H9 (cell line): Measurements from ENCODE around the gene METTL16. TPM values are rescaled to one million over a fixed set of nuclear protein-coding genes. Genes with fewer than 3 reads are reported as not detected.

ENCODE experiments used
- DNase-seq: peaks from one replicate; pipeline ENCODE4 v3.0.0-alpha.2; 2017
- H2AFZ ChIP-seq: one replicate; pipeline ENCODE4 v1.6.1; 2013; ENCODE audit warnings: mild to moderate bottlenecking, low read length, control low read depth, moderate library complexity
- H2AK5ac ChIP-seq: 2 replicates; pipeline ENCODE4 v1.6.1; 2013; ENCODE audit warnings: low read length, control low read depth, mixed read lengths; ENCODE audit not compliant: insufficient read length
- H2BK120ac ChIP-seq: one replicate; pipeline ENCODE4 v1.6.1; 2013; ENCODE audit warnings: low read depth, mild to moderate bottlenecking, low read length, control low read depth, inconsistent platforms; ENCODE audit not compliant: poor library complexity, severe bottlenecking
- H2BK12ac ChIP-seq: 2 replicates; pipeline ENCODE4 v1.6.1; 2013; ENCODE audit warnings: low read length, control low read depth, mixed read lengths, low read depth; ENCODE audit not compliant: insufficient read length
- H2BK15ac ChIP-seq: 2 replicates; pipeline ENCODE4 v1.6.1; 2013; ENCODE audit warnings: low read depth, low read length, control low read depth
- H2BK20ac ChIP-seq: one replicate; pipeline ENCODE4 v1.6.1; 2013; ENCODE audit warnings: low read depth, mild to moderate bottlenecking, low read length, control low read depth, inconsistent platforms; ENCODE audit not compliant: poor library complexity, severe bottlenecking
- H2BK5ac ChIP-seq: 2 replicates; pipeline ENCODE4 v1.6.1; 2013; ENCODE audit warnings: low read length, control low read depth, mixed read lengths; ENCODE audit not compliant: insufficient read length
- H3K14ac ChIP-seq: 2 replicates; pipeline ENCODE4 v1.6.1; 2013; ENCODE audit warnings: low read length, control low read depth; ENCODE audit not compliant: insufficient read depth
- H3K18ac ChIP-seq: 2 replicates; pipeline ENCODE4 v1.6.1; 2013; ENCODE audit warnings: low read depth, mild to moderate bottlenecking, mixed read lengths, low read length, control low read depth; ENCODE audit not compliant: insufficient read length
- H3K23ac ChIP-seq: 2 replicates; pipeline ENCODE4 v1.6.1; 2013; ENCODE audit warnings: low read length, control low read depth, mixed read lengths, low read depth; ENCODE audit not compliant: insufficient read length
- H3K23me2 ChIP-seq: 2 replicates; pipeline ENCODE4 v1.6.1; 2013; ENCODE audit warnings: low read depth, mild to moderate bottlenecking, mixed read lengths, low read length, control low read depth; ENCODE audit not compliant: insufficient read length, poor library complexity, severe bottlenecking
- H3K27ac ChIP-seq: 2 replicates; pipeline ENCODE4 v1.5.1; 2013; ENCODE audit warnings: low read length, control low read depth, mixed read lengths, low read depth; ENCODE audit not compliant: insufficient read length
- H3K27me3 ChIP-seq: 2 replicates; pipeline ENCODE4 v1.6.1; 2013; ENCODE audit warnings: low read length, control low read depth, inconsistent platforms; ENCODE audit not compliant: insufficient read depth
- H3K4ac ChIP-seq: 2 replicates; pipeline ENCODE4 v1.6.1; 2013; ENCODE audit warnings: low read depth, mild to moderate bottlenecking, control low read depth, inconsistent platforms, low read length, moderate library complexity
- H3K4me1 ChIP-seq: 2 replicates; pipeline ENCODE4 v1.6.1; 2013; ENCODE audit warnings: low read length, control low read depth, inconsistent platforms; ENCODE audit not compliant: insufficient read depth
- H3K4me2 ChIP-seq: 2 replicates; pipeline ENCODE4 v1.6.1; 2013; ENCODE audit warnings: low read length, control low read depth, mixed read lengths; ENCODE audit not compliant: insufficient read length, insufficient read depth
- H3K56ac ChIP-seq: 2 replicates; pipeline ENCODE4 v1.6.1; 2013; ENCODE audit warnings: low read depth, mild to moderate bottlenecking, mixed read lengths, low read length, control low read depth; ENCODE audit not compliant: insufficient read length
- H3K79me1 ChIP-seq: 2 replicates; pipeline ENCODE4 v1.6.1; 2013; ENCODE audit warnings: low read depth, mild to moderate bottlenecking, moderate library complexity, low read length, control low read depth, inconsistent platforms; ENCODE audit not compliant: insufficient read depth, poor library complexity, severe bottlenecking
- H3K79me2 ChIP-seq: 2 replicates; pipeline ENCODE4 v1.6.1; 2013; ENCODE audit warnings: low read length, control low read depth, inconsistent platforms; ENCODE audit not compliant: insufficient read depth
- H3K9ac ChIP-seq: 2 replicates; pipeline ENCODE4 v1.6.1; 2013; ENCODE audit warnings: low read length, control low read depth, mixed read lengths; ENCODE audit not compliant: insufficient read length; ENCODE audit errors: extremely low read depth
- H3K9me3 ChIP-seq: one replicate; pipeline ENCODE4 v1.6.1; 2013; ENCODE audit warnings: low read depth, low read length, inconsistent platforms; ENCODE audit not compliant: control insufficient read depth
- H3T11ph ChIP-seq: one replicate; pipeline ENCODE4 v1.6.1; 2013; ENCODE audit warnings: mild to moderate bottlenecking, low read length, control low read depth, inconsistent platforms
- H4K20me1 ChIP-seq: one replicate; pipeline ENCODE4 v1.6.1; 2013; ENCODE audit not compliant: control insufficient read depth, insufficient read length, insufficient read depth
- H4K5ac ChIP-seq: 2 replicates; pipeline ENCODE4 v1.6.1; 2013; ENCODE audit warnings: low read depth, mild to moderate bottlenecking, mixed read lengths, low read length, control low read depth; ENCODE audit not compliant: insufficient read length
- H4K8ac ChIP-seq: replicated peaks from 2 replicates; pipeline ENCODE4 v1.6.1; 2013; ENCODE audit warnings: low read length, control low read depth, mixed read lengths, low read depth; ENCODE audit not compliant: insufficient read length
- H4K91ac ChIP-seq: 2 replicates; pipeline ENCODE4 v1.6.1; 2013; ENCODE audit warnings: low read depth, mild to moderate bottlenecking, moderate library complexity, mixed read lengths, low read length, control low read depth; ENCODE audit not compliant: insufficient read length
- H3K27ac Mint-ChIP-seq, 3 experiments: 2 replicates in 2 of 3; 3 replicates in 1 of 3; pipeline ENCODE4 v1.8.0; 2020 to 2021; ENCODE audit warnings: mixed read lengths in 3 of 3, mild to moderate bottlenecking in 1 of 3, moderate library complexity in 1 of 3
- H3K27me3 Mint-ChIP-seq: 2 replicates; pipeline ENCODE4 v1.8.0; 2021; ENCODE audit warnings: low read depth, mild to moderate bottlenecking, moderate library complexity, mixed read lengths
- H3K36me3 Mint-ChIP-seq, 3 experiments: 2 replicates in 2 of 3; 3 replicates in 1 of 3; pipeline ENCODE4 v1.8.0; 2020 to 2021; ENCODE audit warnings: low read depth in 3 of 3, mixed read lengths in 3 of 3; ENCODE audit not compliant: insufficient read depth in 1 of 3
- H3K4me1 Mint-ChIP-seq, 2 experiments: 2 replicates each; pipeline ENCODE4 v1.8.0; 2020; ENCODE audit warnings: mixed read lengths in 2 of 2
- H3K4me3 Mint-ChIP-seq, 2 experiments: 2 replicates in 1 of 2; 3 replicates in 1 of 2; pipeline ENCODE4 v1.8.0; 2020 to 2021; ENCODE audit warnings: mild to moderate bottlenecking in 2 of 2, mixed read lengths in 2 of 2, moderate library complexity in 1 of 2
- H3K9me3 Mint-ChIP-seq, 2 experiments: 2 replicates in 1 of 2; 3 replicates in 1 of 2; pipeline ENCODE4 v1.8.0; 2020; ENCODE audit warnings: mild to moderate bottlenecking in 2 of 2, mixed read lengths in 2 of 2, moderate library complexity in 1 of 2
- WGBS: extraction: QIAGEN DNeasy Blood & Tissue Kit; methylation state at CpG from one replicate; pipeline ENCODE4 v1.1.7; 2013; ENCODE audit warnings: missing lambda C conversion rate, low lambda C conversion rate, mixed read lengths; ENCODE audit not compliant: insufficient read length; ENCODE audit errors: extremely low coverage; 5-methylcytosine and 5-hydroxymethylcytosine counted together
- total RNA-seq: library from RNA; stranded (reverse); gene quantifications from 2 replicates; pipeline ENCODE4 v1.2.1, GENCODE V29; 2021
- TF ChIP-seq, protein P1 (sequence below): fragments of 200-600 bp; sonication (generic); conservative IDR thresholded peaks from 3 replicates; pipeline ENCODE4 v1.8.0; 2021; ENCODE audit warnings: antibody characterized with exemption, mild to moderate bottlenecking

Gene METTL16
- total RNA-seq, 1 experiment from 2014 or later, result 55.4 TPM

DNA sequence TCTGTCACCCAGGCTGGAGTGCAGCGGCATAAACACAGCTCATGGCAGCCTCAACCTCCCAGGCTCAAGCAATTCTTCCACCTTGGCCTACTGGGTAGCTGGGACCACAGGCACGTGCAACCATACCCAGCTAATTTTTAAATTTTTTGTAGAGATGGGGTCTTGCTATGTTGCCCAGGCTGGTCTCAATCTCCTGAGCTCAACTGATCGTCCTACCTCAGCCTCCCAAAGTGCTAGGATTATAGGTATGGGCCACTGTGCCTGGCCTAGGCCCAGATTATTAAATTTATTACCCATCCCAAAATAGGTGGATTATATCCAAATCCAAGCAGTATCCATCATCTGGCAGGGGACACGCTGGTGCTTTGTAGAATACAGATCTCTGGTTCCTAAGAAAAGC is 53.8 kb downstream of the METTL16 start:
- Histone ChIP-seq H2BK20ac (no peak overlapping the region), H3K14ac (no peak overlapping the region), H2BK5ac (no peak overlapping the region), H2AK5ac (no peak overlapping the region), H3K23me2 (no peaks in the 10 kb centered on the region), H4K20me1 (no peaks in the 10 kb centered on the region), H2BK120ac (no peak overlapping the region), H2BK12ac (no peak overlapping the region), H4K91ac (no peak overlapping the region), H4K5ac (no peak overlapping the region), H2AFZ (no peak overlapping the region), H3K4me1 (no peaks in the 10 kb centered on the region), H3K27ac (no peak overlapping the region), H3K23ac (no peak overlapping the region), H2BK15ac (no peak overlapping the region), H3K56ac (no peak overlapping the region), H3K9me3 (no peaks in the 10 kb centered on the region), H3K4me2 (no peak overlapping the region), H3K18ac (no peak overlapping the region), H3K79me1 (no peaks in the 10 kb centered on the region), H4K8ac (no peak overlapping the region), H3K9ac (no peak overlapping the region), H3T11ph (no peak overlapping the region), H3K4ac (no peak overlapping the region), H3K79me2 (no peaks in the 10 kb centered on the region; the same call in 1 of the 2 replicates), H3K27me3 (no peaks in the 10 kb centered on the region)
- WGBS, result no CpG with 5 or more reads among the region's 4 CpGs
- TF ChIP-seq, protein P1, sequence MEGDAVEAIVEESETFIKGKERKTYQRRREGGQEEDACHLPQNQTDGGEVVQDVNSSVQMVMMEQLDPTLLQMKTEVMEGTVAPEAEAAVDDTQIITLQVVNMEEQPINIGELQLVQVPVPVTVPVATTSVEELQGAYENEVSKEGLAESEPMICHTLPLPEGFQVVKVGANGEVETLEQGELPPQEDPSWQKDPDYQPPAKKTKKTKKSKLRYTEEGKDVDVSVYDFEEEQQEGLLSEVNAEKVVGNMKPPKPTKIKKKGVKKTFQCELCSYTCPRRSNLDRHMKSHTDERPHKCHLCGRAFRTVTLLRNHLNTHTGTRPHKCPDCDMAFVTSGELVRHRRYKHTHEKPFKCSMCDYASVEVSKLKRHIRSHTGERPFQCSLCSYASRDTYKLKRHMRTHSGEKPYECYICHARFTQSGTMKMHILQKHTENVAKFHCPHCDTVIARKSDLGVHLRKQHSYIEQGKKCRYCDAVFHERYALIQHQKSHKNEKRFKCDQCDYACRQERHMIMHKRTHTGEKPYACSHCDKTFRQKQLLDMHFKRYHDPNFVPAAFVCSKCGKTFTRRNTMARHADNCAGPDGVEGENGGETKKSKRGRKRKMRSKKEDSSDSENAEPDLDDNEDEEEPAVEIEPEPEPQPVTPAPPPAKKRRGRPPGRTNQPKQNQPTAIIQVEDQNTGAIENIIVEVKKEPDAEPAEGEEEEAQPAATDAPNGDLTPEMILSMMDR, result no peak
- H3K36me3 Mint-ChIP-seq, result peaks cover 16 to 52% (median 40%) of the 10 kb centered on the region in 3 experiments
- H3K27me3 Mint-ChIP-seq, result no peaks in the 10 kb centered on the region
- no peak for DNase-seq
- no peak overlapping the region for H3K4me3 Mint-ChIP-seq
- H3K9me3 Mint-ChIP-seq, result no peaks in the 10 kb centered on the region
- H3K4me1 Mint-ChIP-seq, result no peaks in the 10 kb centered on the region
- no peak overlapping the region; a peak in 1 of 7 replicates for H3K27ac Mint-ChIP-seq
